ENCODE measurements around the gene TNS3.

- TF ChIP-seq CTCF (IDR thresholded peaks at IDR 0.05; ENCODE audit: insufficient read depth, low read length) (no peak), POLR2AphosphoS5 (IDR thresholded peaks at IDR 0.05; ENCODE audit: low read depth) (no peak), REST (IDR thresholded peaks at IDR 0.05; ENCODE audit: insufficient replicate concordance, low read depth) (no peak), GABPA (IDR thresholded peaks at IDR 0.05; ENCODE audit: low read depth) (no peak)
Observed at GRCh38 chr7:47596502-47597202, 14.7 kb upstream of the TNS3 start.

Measured in HL-60 (cell line).